ENCODE data around the gene CASP9.
"Not testable (repeated sequence)": the region's sequence is repeated elsewhere in the genome, so short reads cannot be mapped to it uniquely, and the experiment has no call there.

GRCh38 chr1:15482983-15483543 is 41.0 kb downstream of the CASP9 start:
- TF ChIP-seq CTCF (IDR thresholded peaks at IDR 0.05; ENCODE audit: insufficient read depth, low read length); GABPA (IDR thresholded peaks at IDR 0.05; ENCODE audit: low read depth); POLR2AphosphoS5 (IDR thresholded peaks at IDR 0.05; ENCODE audit: low read depth); REST (IDR thresholded peaks at IDR 0.05; ENCODE audit: insufficient replicate concordance, low read depth); SPI1 (IDR thresholded peaks at IDR 0.05; ENCODE audit: borderline replicate concordance, low read depth): not testable (repeated sequence)

Data from HL-60 (cell line).